HCT116 (cell line): ENCODE data around the gene SLC25A48. TPM values are rescaled to one million over a fixed set of nuclear protein-coding genes. Genes with fewer than 3 reads are reported as not detected.

Source experiments
- ATAC-seq: fragments of 200-7000 bp; cut with Tn5 transposase; 2 replicates; pipeline ENCODE4 v1.9.1; 2020; ENCODE audit warnings: mild to moderate bottlenecking, moderate library complexity
- BruUV-seq: library from RNA; stranded (reverse); fragments of 400-500 nt; replicated peaks from 2 replicates; lab custom pipeline; 2021; lab: Mats Ljungman, UMichigan
- CTCF ChIA-PET: fragments of 300-600 bp; sonication (Branson Sonifier 250); formaldehyde crosslinking; loops from one replicate; lab custom pipeline; 2021; ENCODE audit warnings: antibody characterized with exemption; lab: Charles Lee
- POLR2A ChIA-PET: fragments of 300-600, 350-600 bp; sonication (Branson Sonifier 250); formaldehyde crosslinking; loops from one replicate; lab custom pipeline; 2021; ENCODE audit warnings: antibody characterized with exemption; lab: Charles Lee
- RAD21 ChIA-PET, 2 experiments: fragments of 300-600 bp; sonication (Branson Sonifier 250); formaldehyde crosslinking; loops; one replicate each; lab custom pipeline; 2023; ENCODE audit warnings: low total read pairs in 2 of 2; ENCODE audit not compliant: uncharacterized antibody in 2 of 2, unreplicated experiment in 2 of 2, low non-redundant PET in 1 of 2; lab: Charles Lee
- DNase-seq: peaks from one replicate; pipeline ENCODE4 v3.0.0-alpha.2; 2010; ENCODE audit warnings: low read depth, low spot score
- H2AFZ ChIP-seq: fragments of 200-600 bp; shearing (Covaris generic), sonication (generic); 2 replicates; pipeline ENCODE4 v1.6.1; 2017; ENCODE audit warnings: low read depth, mixed run types, mixed read lengths, antibody characterized with exemption, low read length; ENCODE audit not compliant: poor library complexity, severe bottlenecking
- H3K27ac ChIP-seq: 2 replicates; pipeline ENCODE4 v1.5.1; 2012; ENCODE audit warnings: low read depth, low read length
- H3K27me3 ChIP-seq: fragments of 200-600 bp; sonication (generic); 2 replicates; pipeline ENCODE4 v1.6.1; 2016; ENCODE audit warnings: mixed run types, low read length, mixed read lengths; ENCODE audit not compliant: insufficient read depth
- H3K36me3 ChIP-seq, 2 experiments: fragments of 200-500 bp in 1 of 2; fragments of 200-600 bp in 1 of 2; sonication (Bioruptor generic) in 1 of 2; sonication (generic) in 1 of 2; 2 replicates each; pipeline versions ENCODE4 v1.5.1 to v1.6.1; 2014 to 2016; ENCODE audit warnings: low read length in 2 of 2, inconsistent platforms in 1 of 2, mixed read lengths in 1 of 2, mixed run types in 1 of 2; ENCODE audit not compliant: insufficient read depth in 2 of 2, control insufficient read depth in 1 of 2
- H3K4me1 ChIP-seq, 2 experiments: fragments of 200-600 bp in 1 of 2; sonication (generic) in 1 of 2; 2 replicates each; pipeline versions ENCODE4 v1.5.1 to v1.6.1; 2012 to 2017; ENCODE audit warnings: low read length in 2 of 2, inconsistent platforms in 1 of 2, mild to moderate bottlenecking in 1 of 2, mixed read lengths in 1 of 2, mixed run types in 1 of 2, moderate library complexity in 1 of 2; ENCODE audit not compliant: insufficient read depth in 2 of 2, control insufficient read depth in 1 of 2
- H3K4me2 ChIP-seq: fragments of 200-600 bp; sonication (generic); 2 replicates; pipeline ENCODE4 v1.6.1; 2017; ENCODE audit warnings: mixed run types, low read length, mixed read lengths
- H3K4me3 ChIP-seq, 2 experiments: fragments of 200-600 bp in 1 of 2; sonication (generic) in 1 of 2; replicated peaks in 1 of 2; 2 replicates each; pipeline ENCODE4 v1.5.1; 2011 to 2016; ENCODE audit warnings: low read length in 2 of 2, control low read depth in 1 of 2, low read depth in 1 of 2, mild to moderate bottlenecking in 1 of 2, mixed read lengths in 1 of 2, mixed run types in 1 of 2
- H3K79me2 ChIP-seq: fragments of 200-600 bp; sonication (generic); 2 replicates; pipeline ENCODE4 v1.6.1; 2017; ENCODE audit warnings: mild to moderate bottlenecking, mixed run types, low read length, moderate library complexity, mixed read lengths; ENCODE audit not compliant: insufficient read depth
- H3K9ac ChIP-seq: fragments of 200-600 bp; sonication (generic); 2 replicates; pipeline ENCODE4 v1.6.1; 2016; ENCODE audit warnings: low read length, mixed read lengths
- H3K9me2 ChIP-seq: fragments of 200-600 bp; sonication (generic), shearing (Covaris generic); 2 replicates; pipeline ENCODE4 v1.6.1; 2017; ENCODE audit warnings: mixed run types, mild to moderate bottlenecking, moderate library complexity; ENCODE audit not compliant: insufficient read depth
- H3K9me3 ChIP-seq, 2 experiments: fragments of 200-500 bp in 1 of 2; fragments of 200-600 bp in 1 of 2; sonication (Bioruptor generic) in 1 of 2; sonication (generic) in 1 of 2; 2 replicates each; pipeline ENCODE4 v1.6.1; 2014 to 2017; ENCODE audit warnings: low read length in 2 of 2, mixed read lengths in 2 of 2, inconsistent platforms in 1 of 2, low read depth in 1 of 2, mild to moderate bottlenecking in 1 of 2, mixed run types in 1 of 2, moderate library complexity in 1 of 2; ENCODE audit not compliant: control insufficient read depth in 1 of 2, insufficient read depth in 1 of 2
- H4K20me1 ChIP-seq: fragments of 200-600 bp; sonication (generic), shearing (Covaris generic); 2 replicates; pipeline ENCODE4 v1.6.1; 2017; ENCODE audit warnings: mixed run types, mild to moderate bottlenecking, moderate library complexity; ENCODE audit not compliant: insufficient read depth
- ZBTB33 ChIP-seq: IDR thresholded peaks from 2 replicates; pipeline ENCODE4 v1.6.1; 2011; ENCODE audit warnings: mild to moderate bottlenecking, low read length, moderate library complexity; ENCODE audit not compliant: insufficient replicate concordance; ENCODE audit errors: extremely low read depth
- intact Hi-C: fragments of 100-400 bp; cut with micrococcal nuclease; formaldehyde crosslinking; loops from 2 replicates; pipeline ENCODE4 v1.10.0; 2022
- total RNA-seq: library from RNA; stranded (reverse); gene quantifications from one replicate; pipeline ENCODE4 v1.2.1, GENCODE V29; 2021; ENCODE audit not compliant: unreplicated experiment
- TF ChIP-seq, protein P1 (sequence below): IDR thresholded peaks from 2 replicates; pipeline ENCODE4 v1.6.1; 2012
- TF ChIP-seq, protein P2 (sequence below), 3 experiments: fragments of 200-600 bp in 1 of 3; sonication (generic) in 1 of 3; IDR thresholded peaks in 2 of 3; conservative IDR thresholded peaks in 1 of 3; 2 replicates each; pipeline ENCODE4 v1.5.1; 2012 to 2017; ENCODE audit warnings: low read depth in 2 of 3, low read length in 2 of 3, antibody characterized with exemption in 1 of 3, borderline replicate concordance in 1 of 3, control low read depth in 1 of 3, mild to moderate bottlenecking in 1 of 3, mixed read lengths in 1 of 3, mixed run types in 1 of 3, moderate library complexity in 1 of 3; ENCODE audit not compliant: insufficient read depth in 1 of 3

The SLC25A48 gene
- total RNA-seq, 1 experiment from 2014 or later: 2.8 TPM

GRCh38 chr5:135876146-135876545, 41.7 kb downstream of the SLC25A48 start:
- no peaks in the 10 kb centered on the region for H4K20me1 ChIP-seq
- peaks cover 12 to 13% of the 10 kb centered on the region in 2 experiments; a peak in 3 of 4 replicates for H3K4me1 ChIP-seq
- ChIA-PET CTCF (no interaction called here), POLR2A (no interaction called here), RAD21 (no interaction called here)
- ATAC-seq (no peak), DNase-seq (no peak)
- no peaks in the 10 kb centered on the region for H3K9me3 ChIP-seq
- H3K27me3 ChIP-seq: no peaks in the 10 kb centered on the region
- H2AFZ ChIP-seq: no peak overlapping the region
- H3K27ac ChIP-seq: no peak overlapping the region
- BruUV-seq: no TSS peak
- H3K79me2 ChIP-seq: no peaks in the 10 kb centered on the region
- no peaks in the 10 kb centered on the region for H3K9me2 ChIP-seq
- no peak overlapping the region for H3K9ac ChIP-seq
- no peaks in the 10 kb centered on the region for H3K36me3 ChIP-seq
- H3K4me2 ChIP-seq: no peak overlapping the region
- TF ChIP-seq, protein P1, sequence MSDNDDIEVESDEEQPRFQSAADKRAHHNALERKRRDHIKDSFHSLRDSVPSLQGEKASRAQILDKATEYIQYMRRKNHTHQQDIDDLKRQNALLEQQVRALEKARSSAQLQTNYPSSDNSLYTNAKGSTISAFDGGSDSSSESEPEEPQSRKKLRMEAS: no peak
- TF ChIP-seq, protein P2, sequence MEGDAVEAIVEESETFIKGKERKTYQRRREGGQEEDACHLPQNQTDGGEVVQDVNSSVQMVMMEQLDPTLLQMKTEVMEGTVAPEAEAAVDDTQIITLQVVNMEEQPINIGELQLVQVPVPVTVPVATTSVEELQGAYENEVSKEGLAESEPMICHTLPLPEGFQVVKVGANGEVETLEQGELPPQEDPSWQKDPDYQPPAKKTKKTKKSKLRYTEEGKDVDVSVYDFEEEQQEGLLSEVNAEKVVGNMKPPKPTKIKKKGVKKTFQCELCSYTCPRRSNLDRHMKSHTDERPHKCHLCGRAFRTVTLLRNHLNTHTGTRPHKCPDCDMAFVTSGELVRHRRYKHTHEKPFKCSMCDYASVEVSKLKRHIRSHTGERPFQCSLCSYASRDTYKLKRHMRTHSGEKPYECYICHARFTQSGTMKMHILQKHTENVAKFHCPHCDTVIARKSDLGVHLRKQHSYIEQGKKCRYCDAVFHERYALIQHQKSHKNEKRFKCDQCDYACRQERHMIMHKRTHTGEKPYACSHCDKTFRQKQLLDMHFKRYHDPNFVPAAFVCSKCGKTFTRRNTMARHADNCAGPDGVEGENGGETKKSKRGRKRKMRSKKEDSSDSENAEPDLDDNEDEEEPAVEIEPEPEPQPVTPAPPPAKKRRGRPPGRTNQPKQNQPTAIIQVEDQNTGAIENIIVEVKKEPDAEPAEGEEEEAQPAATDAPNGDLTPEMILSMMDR (IDR thresholded peaks at IDR 0.05 in 2 of 3, conservative IDR thresholded peaks at IDR 0.05 in 1 of 3; ENCODE audit: borderline replicate concordance in 1 of 3, insufficient read depth in 1 of 3, low read depth in 2 of 3, low read length in 2 of 3): no peak
- TF ChIP-seq ZBTB33: no peak
- intact Hi-C loops: no loop called here
- no peak overlapping the region for H3K4me3 ChIP-seq
